ENCODE data around the gene COL19A1.

- no peak for TF ChIP-seq CTCF (IDR thresholded peaks at IDR 0.05; ENCODE audit: low read depth, low read length)
- no peak for TF ChIP-seq EZH2phosphoT487 (IDR thresholded peaks at IDR 0.05; ENCODE audit: low read depth)
These were observed 266.9 kb downstream of the COL19A1 start for GRCh38 chr6:70133246-70133645.

Measured in OCI-LY3 (cell line).